ENCODE measurements around the gene C1S.
"Not testable (repeated sequence)": the region's sequence is repeated elsewhere in the genome, so short reads cannot be mapped to it uniquely, and the experiment has no call there.

The C1S gene

DNA sequence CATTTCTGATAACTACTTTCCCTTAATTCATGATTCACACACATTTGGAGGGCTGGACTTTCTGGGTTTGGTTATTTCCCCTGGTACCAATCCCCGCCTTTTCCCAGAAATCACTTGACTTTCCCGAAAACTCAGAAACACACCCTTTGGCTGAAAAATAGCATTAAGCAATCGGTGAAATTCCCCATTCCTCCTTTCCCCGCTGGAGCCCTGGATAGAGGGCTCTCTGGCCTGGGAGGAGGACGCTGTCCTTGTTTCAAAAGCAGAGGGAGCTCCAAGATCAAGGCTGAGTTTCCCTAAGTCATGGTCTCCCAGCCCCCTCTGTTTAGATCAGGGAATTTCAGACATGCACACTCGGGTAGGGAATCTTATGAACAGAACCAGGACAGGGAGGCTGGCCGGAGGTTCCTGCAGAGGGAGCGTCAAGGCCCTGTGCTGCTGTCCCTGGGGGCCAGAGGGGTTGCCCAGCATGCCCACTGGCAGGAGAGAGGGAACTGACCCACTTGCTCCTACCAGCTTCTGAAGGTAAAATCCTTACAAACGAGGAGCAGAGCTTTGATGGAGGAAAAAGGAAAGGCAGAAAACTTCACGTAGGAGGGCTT is at the start of gene C1S:
Gene C1S, plus strand, starts transcription at position 366 of the 602 bp plus-strand sequence. CDS start 1,195 bp downstream, outside the sequence.
- TF ChIP-seq CTCF (IDR thresholded peaks at IDR 0.05; ENCODE audit: extremely low read depth, missing control alignments): no peak
- no peak for DNase-seq (ENCODE audit: low spot score)

- DNase-seq (ENCODE audit: low spot score): not testable (repeated sequence)
Observed at GRCh38 chr12:7011398-7011797, 49.1 kb upstream of the C1S start.

DNA sequence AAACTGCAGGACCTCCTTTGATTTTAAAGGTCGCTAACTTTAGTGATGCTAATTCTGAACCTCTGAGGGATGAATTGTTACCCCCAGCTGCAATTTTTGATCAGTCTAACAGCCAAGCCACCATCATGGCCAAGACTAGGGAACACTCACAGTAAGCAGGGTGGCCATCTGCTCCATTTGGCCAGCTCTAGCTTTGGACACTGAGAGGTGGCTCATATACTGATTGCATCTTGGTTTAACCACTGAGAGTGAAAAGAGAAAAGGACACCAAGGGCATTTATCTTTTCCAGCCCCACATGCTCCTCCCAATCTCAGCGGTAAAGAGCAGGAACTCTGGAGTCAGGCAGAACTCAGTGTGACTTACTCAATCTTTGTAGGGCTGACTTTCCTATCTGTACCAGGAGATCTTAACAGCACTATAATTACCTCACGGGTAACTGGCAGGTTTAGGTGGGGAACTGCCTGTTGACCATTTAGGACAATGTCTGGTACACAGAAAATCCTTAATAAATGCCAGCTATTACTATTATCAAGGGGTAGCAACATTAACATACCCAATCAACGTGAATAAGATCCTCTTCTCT is 48.4 kb upstream of the C1S start:
- DNase-seq (ENCODE audit: low spot score): no peak
- TF ChIP-seq CTCF (IDR thresholded peaks at IDR 0.05; ENCODE audit: extremely low read depth, missing control alignments): no peak

- no peak for DNase-seq (ENCODE audit: low spot score)
Observed at GRCh38 chr12:7013101-7013500, 47.4 kb upstream of the C1S start.

GRCh38 chr12:7015555-7016370 is 44.8 kb upstream of the C1S start:
- TF ChIP-seq CTCF (IDR thresholded peaks at IDR 0.05; ENCODE audit: extremely low read depth, missing control alignments): no peak
- DNase-seq (ENCODE audit: low spot score): no peak

More at GRCh38 chr12:7013101-7013500, 47.4 kb upstream of the C1S start:
- no peak for TF ChIP-seq CTCF (IDR thresholded peaks at IDR 0.05; ENCODE audit: extremely low read depth, missing control alignments)

- DNase-seq (ENCODE audit: low spot score): no peak
- TF ChIP-seq CTCF (IDR thresholded peaks at IDR 0.05; ENCODE audit: extremely low read depth, missing control alignments): no peak
Observed at GRCh38 chr12:7016958-7017571, 43.5 kb upstream of the C1S start.

DNA sequence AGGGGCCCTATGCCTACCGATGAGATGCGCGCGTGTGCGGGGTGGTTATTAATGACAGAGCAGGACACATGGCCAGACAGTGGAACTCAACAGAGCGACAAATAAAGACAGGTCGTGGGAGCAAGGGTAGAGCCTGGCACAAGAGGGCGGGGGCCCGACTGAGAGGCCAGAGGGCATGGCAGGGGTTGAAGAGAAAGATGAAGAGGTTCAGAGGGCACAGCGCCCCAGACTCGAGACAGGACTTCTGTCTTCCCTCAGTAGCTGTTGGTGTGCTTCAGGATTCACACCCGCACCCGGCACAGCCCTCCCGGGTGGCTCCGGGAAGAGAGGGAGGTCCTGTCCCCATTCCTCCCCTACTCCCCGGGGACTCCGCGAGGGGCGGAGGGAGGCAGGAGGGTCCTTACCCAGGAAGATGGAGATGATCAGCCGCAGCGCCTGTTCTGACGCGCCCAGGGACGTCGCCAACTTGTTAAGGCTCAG is 42.6 kb upstream of the C1S start:
- TF ChIP-seq CTCF (IDR thresholded peaks at IDR 0.05; ENCODE audit: extremely low read depth, missing control alignments): no peak
- DNase-seq (ENCODE audit: low spot score): no peak

Measured in GM20000 (cell line).